CD4-positive, alpha-beta T cell (primary cell): ENCODE data around the gene ACADVL. TPM values are rescaled to one million over a fixed set of nuclear protein-coding genes. Genes with fewer than 3 reads are reported as not detected.
A peak's percentile ranks its signal among the peaks of the same experiment; 100 is the strongest.
"Not testable (repeated sequence)": the region's sequence is repeated elsewhere in the genome, so short reads cannot be mapped to it uniquely, and the experiment has no call there.

Experiments used
- ATAC-seq: fragments of 200-7000 bp; cut with Tn5 transposase; one replicate; pipeline ENCODE4 v1.10.0; 2022; ENCODE audit warnings: mild to moderate bottlenecking; ENCODE audit not compliant: poor library complexity
- CTCF ChIA-PET: fragments of 350-600 bp; sonication (Branson Sonifier 250); formaldehyde crosslinking; loops from one replicate; lab custom pipeline; 2021; ENCODE audit warnings: antibody characterized with exemption, inconsistent platforms; lab: Charles Lee
- POLR2A ChIA-PET: fragments of 350-600 bp; sonication (Branson Sonifier 250); formaldehyde crosslinking; loops from one replicate; lab custom pipeline; 2021; ENCODE audit warnings: antibody characterized with exemption, inconsistent platforms; lab: Charles Lee
- DNase-seq, 14 experiments: peaks; one replicate each; pipeline ENCODE4 v3.0.0-alpha.2; 2013 to 2020; ENCODE audit warnings: mixed read lengths in 2 of 14
- H3K27ac ChIP-seq, 2 donors: one replicate each; pipeline versions ENCODE4 v1.5.1 to v1.7.0; 2013; ENCODE audit warnings: low read length in 2 of 2, low read depth in 1 of 2, mild to moderate bottlenecking in 1 of 2
- H3K27me3 ChIP-seq, 2 experiments: 1 replicate in 1 of 2; 2 replicates in 1 of 2; pipeline versions ENCODE4 v1.6.1 to v1.7.0; 2013; ENCODE audit warnings: low read length in 2 of 2, control low read depth in 1 of 2, mild to moderate bottlenecking in 1 of 2, moderate library complexity in 1 of 2; ENCODE audit not compliant: insufficient read depth in 2 of 2, control insufficient read depth in 1 of 2
- H3K36me3 ChIP-seq: one replicate; pipeline ENCODE4 v1.6.1; 2013; ENCODE audit warnings: low read length, control low read depth; ENCODE audit not compliant: insufficient read depth
- H3K4me1 ChIP-seq: one replicate; pipeline ENCODE4 v1.6.1; 2013; ENCODE audit warnings: low read length, control low read depth; ENCODE audit not compliant: insufficient read depth
- H3K4me3 ChIP-seq: one replicate; pipeline ENCODE4 v1.5.1; 2013; ENCODE audit warnings: mild to moderate bottlenecking, low read length, moderate library complexity
- H3K9me3 ChIP-seq, 2 experiments: 1 replicate in 1 of 2; 2 replicates in 1 of 2; pipeline versions ENCODE4 v1.6.1 to v1.7.0; 2013; ENCODE audit warnings: low read length in 2 of 2, mild to moderate bottlenecking in 2 of 2, control low read depth in 1 of 2, moderate library complexity in 1 of 2; ENCODE audit not compliant: control insufficient read depth in 1 of 2, insufficient read depth in 1 of 2
- H3K27ac Mint-ChIP-seq: one replicate; pipeline ENCODE4 v1.8.0; 2020; ENCODE audit warnings: mixed read lengths
- H3K27me3 Mint-ChIP-seq: one replicate; pipeline ENCODE4 v1.8.0; 2021; ENCODE audit warnings: mixed read lengths
- H3K36me3 Mint-ChIP-seq: one replicate; pipeline ENCODE4 v1.8.0; 2021; ENCODE audit warnings: low read depth, mixed read lengths
- H3K4me1 Mint-ChIP-seq: one replicate; pipeline ENCODE4 v1.8.0; 2021; ENCODE audit warnings: low read depth, mixed read lengths
- H3K4me3 Mint-ChIP-seq: one replicate; pipeline ENCODE4 v1.8.0; 2020; ENCODE audit warnings: mild to moderate bottlenecking, mixed read lengths
- H3K9me3 Mint-ChIP-seq: one replicate; pipeline ENCODE4 v1.8.0; 2020; ENCODE audit warnings: mixed read lengths
- CTCF ChIP-seq: fragments of 200-600 bp; IDR thresholded peaks from one replicate; pipeline ENCODE4 v1.8.0; 2022; ENCODE audit warnings: antibody characterized with exemption, mild to moderate bottlenecking
- intact Hi-C, 2 experiments: fragments of 100-400 bp; cut with DNase I in 1 of 2; cut with micrococcal nuclease in 1 of 2; formaldehyde crosslinking; loops; one replicate each; pipeline versions ENCODE4 v1.15.1 to v1.9.0; 2023 to 2025; cut with DNase I, micrococcal nuclease
- total RNA-seq, 174 experiments: library from RNA in 2 of 174; stranded (reverse) in 2 of 174; gene quantifications; one replicate each; pipeline ENCODE4 v1.2.3 and lab custom pipeline; 2021 to 2026

ACADVL gene
- total RNA-seq, 2 experiments from 2014 or later, result 237 to 257 TPM

DNA sequence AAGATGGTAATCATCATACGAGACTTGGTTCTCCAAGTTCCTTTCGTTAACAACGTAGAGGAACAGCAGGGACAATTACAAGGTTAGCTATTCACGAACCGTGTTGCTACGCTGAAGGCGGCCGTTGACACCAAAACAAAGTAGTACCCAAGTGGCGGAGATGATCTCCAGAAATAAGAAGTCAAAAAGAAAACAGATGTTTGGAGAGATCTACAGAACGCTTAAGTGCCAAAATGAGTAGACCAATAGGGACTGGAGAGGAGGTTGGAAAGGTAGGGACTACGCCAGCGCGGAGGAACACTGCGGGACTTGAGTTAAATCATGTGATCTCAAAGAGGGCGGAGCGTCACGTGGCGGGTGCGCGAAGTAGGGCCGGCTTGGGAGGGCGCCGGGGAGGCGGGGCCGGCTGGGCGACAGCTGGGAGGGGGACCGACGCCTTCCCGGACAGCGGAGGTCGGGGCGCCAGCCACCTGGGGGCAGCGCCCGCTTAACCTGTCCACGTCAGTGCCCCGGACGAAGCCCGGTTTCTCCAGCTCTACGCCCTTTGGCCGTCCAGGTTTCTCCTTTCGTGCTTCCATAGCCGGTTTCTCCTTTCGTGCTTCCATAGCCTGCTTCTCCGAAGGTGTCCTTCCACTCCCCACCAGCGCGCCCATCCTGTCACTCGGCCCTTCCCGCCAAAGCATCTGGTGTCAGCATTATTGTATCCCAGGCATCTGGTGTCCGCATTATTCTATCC, 23.1 kb downstream of the ACADVL start:
- no peak for TF ChIP-seq CTCF
- ATAC-seq (peak; percentile 39), DNase-seq (peak; percentile 90 to 97 (median 92))
- H3K36me3 ChIP-seq, result peaks cover 41% of the 10 kb centered on the region
- peaks cover 4% of the 10 kb centered on the region for H3K27me3 Mint-ChIP-seq
- peaks cover 39% of the 10 kb centered on the region for H3K4me1 Mint-ChIP-seq
- intact Hi-C loops, result loop anchor here in 1 of 2 experiments (1.0 kb wide), 2 partner anchors 9 to 29 kb away; partner anchors contain the start of gene ELP5
- no peaks in the 10 kb centered on the region for H3K27me3 ChIP-seq
- H3K27ac ChIP-seq, result peak overlapping the region; percentile 85 to 97
- peaks cover 71% of the 10 kb centered on the region for H3K36me3 Mint-ChIP-seq
- POLR2A ChIA-PET, result interaction anchor here (0.6 to 17.0 kb wide), 27 partner anchors 8 to 600 kb away, joined by 3 to 234 read pairs (median 5); partner anchors contain the start of genes ACADVL, ACAP1, CLDN7 and CTDNEP1
- H3K4me1 ChIP-seq, result peaks cover 30% of the 10 kb centered on the region
- no peaks in the 10 kb centered on the region for H3K9me3 Mint-ChIP-seq
- CTCF ChIA-PET, result interaction anchor here (0.9 to 3.8 kb wide), 6 partner anchors 9 to 197 kb away, joined by 3 to 20 read pairs (median 4); partner anchors contain the start of genes ACADVL, CTDNEP1, DLG4 and ELP5
- H3K27ac Mint-ChIP-seq, result peak overlapping the region; percentile 93
- peak overlapping the region; percentile 77 for H3K4me3 ChIP-seq
- peak overlapping the region; percentile 94 for H3K4me3 Mint-ChIP-seq
- no peaks in the 10 kb centered on the region for H3K9me3 ChIP-seq

DNA sequence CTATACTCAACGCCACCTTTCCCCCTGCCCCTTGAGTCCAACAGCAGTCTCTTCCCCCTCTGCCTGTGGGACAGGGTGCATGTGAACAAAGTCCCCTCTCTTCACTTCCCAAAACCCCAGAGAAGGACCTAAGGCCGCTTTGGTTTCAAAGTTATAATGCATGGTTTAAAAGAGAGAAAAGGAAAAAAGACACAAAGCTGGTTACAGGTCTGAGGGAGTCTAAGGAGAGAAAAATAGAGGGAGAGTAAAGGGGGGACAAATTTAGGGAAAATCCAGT, 23.7 kb downstream of the ACADVL start:
- DNase-seq (no peak), ATAC-seq (no peak)
- H3K4me1 Mint-ChIP-seq, result peaks cover 40% of the 10 kb centered on the region
- H3K9me3 Mint-ChIP-seq, result no peaks in the 10 kb centered on the region
- Histone ChIP-seq H3K27me3 (no peaks in the 10 kb centered on the region), H3K9me3 (no peaks in the 10 kb centered on the region), H3K4me3 (peak overlapping the region; percentile 77), H3K27ac (peak overlapping the region; percentile 85 to 97), H3K4me1 (peaks cover 30% of the 10 kb centered on the region), H3K36me3 (peaks cover 41% of the 10 kb centered on the region)
- CTCF ChIA-PET, result interaction anchor here (3.8 kb wide), 1 partner anchor 23 kb away, joined by 20 read pairs; the partner anchor contains the start of genes ACADVL and DLG4
- POLR2A ChIA-PET, result interaction anchor here (1.2 to 17.0 kb wide), 15 partner anchors 7 to 443 kb away, joined by 3 to 234 read pairs (median 8); partner anchors contain the start of genes ACADVL, ACAP1, CLDN7 and CTDNEP1
- intact Hi-C loops, result no loop called here
- H3K4me3 Mint-ChIP-seq, result peak overlapping the region; percentile 94
- no peak for TF ChIP-seq CTCF
- H3K27ac Mint-ChIP-seq, result peak overlapping the region; percentile 93
- peaks cover 71% of the 10 kb centered on the region for H3K36me3 Mint-ChIP-seq
- H3K27me3 Mint-ChIP-seq, result peaks cover 4% of the 10 kb centered on the region

- peak overlapping the region; percentile 93 for H3K27ac Mint-ChIP-seq
Measured at GRCh38 chr17:7243838-7244237, 24.1 kb downstream of the ACADVL start.

More at GRCh38 chr17:7243838-7244237, 24.1 kb downstream of the ACADVL start:
- H3K27me3 Mint-ChIP-seq, H3K9me3 Mint-ChIP-seq, H3K4me3 ChIP-seq, H3K9me3 ChIP-seq, ATAC-seq, H3K27me3 ChIP-seq, intact Hi-C loops: not testable (repeated sequence)
- peak in 1 of 14 experiments; percentile 34 for DNase-seq
- Mint-ChIP-seq H3K4me3 (peak overlapping the region; percentile 35), H3K4me1 (peaks cover 45% of the 10 kb centered on the region), H3K36me3 (peaks cover 68% of the 10 kb centered on the region)
- ChIA-PET CTCF (interaction anchor here (3.8 kb wide), 1 partner anchor 24 kb away, joined by 20 read pairs; the partner anchor contains the start of genes ACADVL and DLG4), POLR2A (interaction anchor here (1.9 to 17.0 kb wide), 4 partner anchors 7 to 443 kb away, joined by 14 to 234 read pairs (median 37); partner anchors contain the start of genes ACADVL, CTDNEP1, DLG4 and DVL2)
- Histone ChIP-seq H3K4me1 (peaks cover 34% of the 10 kb centered on the region), H3K27ac (peak overlapping the region in 1 of 2 donors; percentile 85), H3K36me3 (peaks cover 43% of the 10 kb centered on the region)
